Naive B cell (primary cell): ENCODE data around the gene STEAP1. TPM values are rescaled to one million over a fixed set of nuclear protein-coding genes. Genes with fewer than 3 reads are reported as not detected.
"Not testable (repeated sequence)": the region's sequence is repeated elsewhere in the genome, so short reads cannot be mapped to it uniquely, and the experiment has no call there.

ENCODE experiments used
- ATAC-seq, 2 donors: fragments of 150-1000 bp; cut with Tn5 transposase; 2 replicates each; pipeline ENCODE4 v1.10.0; 2021; ENCODE audit warnings: low read depth in 2 of 2, mild to moderate bottlenecking in 2 of 2, moderate library complexity in 2 of 2
- DNase-seq: peaks from one replicate; pipeline ENCODE4 v3.0.0; 2022
- H3K27ac Mint-ChIP-seq, 6 donors: one replicate each; pipeline ENCODE4 v1.8.0; 2020 to 2022; ENCODE audit warnings: mild to moderate bottlenecking in 6 of 6, mixed read lengths in 6 of 6, moderate library complexity in 5 of 6, inconsistent platforms in 2 of 6
- H3K27me3 Mint-ChIP-seq, 3 donors: one replicate each; pipeline ENCODE4 v1.8.0; 2021 to 2022; ENCODE audit warnings: mixed read lengths in 3 of 3, mild to moderate bottlenecking in 1 of 3
- H3K36me3 Mint-ChIP-seq, 2 donors: one replicate each; pipeline ENCODE4 v1.8.0; 2020 to 2022; ENCODE audit warnings: mixed read lengths in 2 of 2, inconsistent platforms in 1 of 2, mild to moderate bottlenecking in 1 of 2
- H3K4me1 Mint-ChIP-seq, 3 donors: one replicate each; pipeline ENCODE4 v1.8.0; 2020 to 2022; ENCODE audit warnings: mixed read lengths in 3 of 3, inconsistent platforms in 1 of 3, mild to moderate bottlenecking in 1 of 3, moderate library complexity in 1 of 3
- H3K4me3 Mint-ChIP-seq, 8 donors: one replicate each; pipeline ENCODE4 v1.8.0; 2020 to 2022; ENCODE audit warnings: mild to moderate bottlenecking in 8 of 8, mixed read lengths in 8 of 8, moderate library complexity in 8 of 8, inconsistent platforms in 2 of 8
- H3K9me3 Mint-ChIP-seq, 7 donors: one replicate each; pipeline ENCODE4 v1.8.0; 2020 to 2022; ENCODE audit warnings: mixed read lengths in 7 of 7, mild to moderate bottlenecking in 5 of 7, inconsistent platforms in 2 of 7, moderate library complexity in 1 of 7
- polyA plus RNA-seq, 6 donors: library from polyadenylated mRNA; unstranded; fragments of 300-500 nt; fragmentation: Illumina TruSeq; gene quantifications; one replicate each; pipeline ENCODE4 v1.2.3, GENCODE V29; 2021; ENCODE audit warnings: low read depth in 6 of 6

STEAP1 gene
- polyA plus RNA-seq = under 1 TPM in 1 of 6 donors, not detected in 5; 0.83 TPM

- Mint-ChIP-seq H3K27ac (peak within 1 kb of the TSS in 1 of 6 donors; percentile 66), H3K27me3 (peaks cover 20 to 33% (median 31%) of the 10 kb centered on the region in 3 donors), H3K4me3 (peak within 1 kb of the TSS in 6 of 8 donors; percentile 43 to 73 (median 66))
- H3K9me3 Mint-ChIP-seq, H3K36me3 Mint-ChIP-seq, H3K4me1 Mint-ChIP-seq: not testable (repeated sequence)
- DNase-seq = peak; percentile 73
- ATAC-seq = peak; percentile 97 to 98
Observed at GRCh38 chr7:90153943-90154771, at the start of gene STEAP1. TSS of gene STEAP1 (plus strand) at chr7:90154469. CDS start at chr7:90159789, 5,320 bp downstream.

GRCh38 chr7:90114972-90115371 is 39.3 kb upstream of the STEAP1 start:
- H3K27me3 Mint-ChIP-seq = peaks cover 19 to 25% (median 25%) of the 10 kb centered on the region in 3 donors
- H3K27ac Mint-ChIP-seq, H3K9me3 Mint-ChIP-seq, H3K4me3 Mint-ChIP-seq, H3K36me3 Mint-ChIP-seq, DNase-seq, ATAC-seq: not testable (repeated sequence)
- H3K4me1 Mint-ChIP-seq = peaks cover 5 to 12% (median 12%) of the 10 kb centered on the region in 3 donors

GRCh38 chr7:90118551-90119177 is 35.6 kb upstream of the STEAP1 start:
- H3K27me3 Mint-ChIP-seq = peaks cover 23 to 39% (median 31%) of the 10 kb centered on the region in 3 donors
- H3K36me3 Mint-ChIP-seq, DNase-seq, H3K9me3 Mint-ChIP-seq: not testable (repeated sequence)
- H3K27ac Mint-ChIP-seq = peak overlapping the region in 1 of 6 donors; percentile 26
- peak in 1 of 2 donors; percentile 9 for ATAC-seq
- H3K4me3 Mint-ChIP-seq = peak overlapping the region; percentile 8 to 85 (median 72)
- H3K4me1 Mint-ChIP-seq = peaks cover 5 to 16% (median 15%) of the 10 kb centered on the region in 3 donors

- Mint-ChIP-seq H3K27me3 (peaks cover 23 to 39% (median 31%) of the 10 kb centered on the region in 3 donors), H3K4me3 (peak overlapping the region; percentile 8 to 85 (median 72)), H3K4me1 (peaks cover 5 to 16% (median 15%) of the 10 kb centered on the region in 3 donors), H3K9me3 (no peaks in the 10 kb centered on the region), H3K36me3 (no peaks in the 10 kb centered on the region), H3K27ac (no peak overlapping the region)
- peak; percentile 1 for DNase-seq
- ATAC-seq = peak; percentile 45 to 56
Observed at GRCh38 chr7:90119178-90119971, 34.9 kb upstream of the STEAP1 start.

GRCh38 chr7:90120205-90120604 is 34.1 kb upstream of the STEAP1 start:
- Mint-ChIP-seq H3K27me3 (peaks cover 23 to 39% (median 31%) of the 10 kb centered on the region in 3 donors), H3K4me3 (peak overlapping the region in 4 of 8 donors; percentile 12 to 65 (median 38)), H3K4me1 (peaks cover 5 to 16% (median 15%) of the 10 kb centered on the region in 3 donors)
- DNase-seq, H3K9me3 Mint-ChIP-seq, ATAC-seq, H3K27ac Mint-ChIP-seq, H3K36me3 Mint-ChIP-seq: not testable (repeated sequence)

GRCh38 chr7:90131746-90132145 is 22.5 kb upstream of the STEAP1 start:
- not testable (repeated sequence) for H3K4me1 Mint-ChIP-seq, H3K36me3 Mint-ChIP-seq, H3K4me3 Mint-ChIP-seq, ATAC-seq, H3K27ac Mint-ChIP-seq, DNase-seq
- H3K27me3 Mint-ChIP-seq = peaks cover 4 to 35% (median 18%) of the 10 kb centered on the region in 3 donors
- peaks cover 0 to 20% (median 10%) of the 10 kb centered on the region in 7 donors for H3K9me3 Mint-ChIP-seq

GRCh38 chr7:90147079-90147960 is 6.9 kb upstream of the STEAP1 start:
- not testable (repeated sequence) for DNase-seq, H3K4me1 Mint-ChIP-seq, H3K9me3 Mint-ChIP-seq, H3K4me3 Mint-ChIP-seq, H3K27ac Mint-ChIP-seq, ATAC-seq, H3K36me3 Mint-ChIP-seq
- H3K27me3 Mint-ChIP-seq = peaks cover 8 to 14% (median 13%) of the 10 kb centered on the region in 3 donors

- H3K27me3 Mint-ChIP-seq = peaks cover 8 to 18% (median 15%) of the 10 kb centered on the region in 3 donors
- not testable (repeated sequence) for DNase-seq, H3K36me3 Mint-ChIP-seq, H3K9me3 Mint-ChIP-seq, H3K27ac Mint-ChIP-seq, ATAC-seq, H3K4me1 Mint-ChIP-seq, H3K4me3 Mint-ChIP-seq
Observed at GRCh38 chr7:90149428-90149827, 4.8 kb upstream of the STEAP1 start.

- H3K9me3 Mint-ChIP-seq, H3K4me1 Mint-ChIP-seq, DNase-seq, H3K4me3 Mint-ChIP-seq, H3K27ac Mint-ChIP-seq, ATAC-seq, H3K36me3 Mint-ChIP-seq: not testable (repeated sequence)
- H3K27me3 Mint-ChIP-seq = peaks cover 12 to 26% (median 25%) of the 10 kb centered on the region in 3 donors
Observed at GRCh38 chr7:90151884-90152283, 2.4 kb upstream of the STEAP1 start.

GRCh38 chr7:90152642-90153253 is 1.5 kb upstream of the STEAP1 start:
- not testable (repeated sequence) for H3K27ac Mint-ChIP-seq, ATAC-seq, H3K36me3 Mint-ChIP-seq, H3K4me1 Mint-ChIP-seq, H3K9me3 Mint-ChIP-seq
- peaks cover 20 to 32% (median 31%) of the 10 kb centered on the region in 3 donors for H3K27me3 Mint-ChIP-seq
- peak; percentile 8 for DNase-seq
- peak overlapping the region in 1 of 8 donors; percentile 39 for H3K4me3 Mint-ChIP-seq

- DNase-seq = no peak
- H3K4me3 Mint-ChIP-seq = peak overlapping the region in 1 of 8 donors; percentile 24
- no peak overlapping the region for H3K27ac Mint-ChIP-seq
- H3K9me3 Mint-ChIP-seq = no peaks in the 10 kb centered on the region
- H3K27me3 Mint-ChIP-seq = peaks cover 20 to 35% (median 31%) of the 10 kb centered on the region in 3 donors
- no peaks in the 10 kb centered on the region for H3K36me3 Mint-ChIP-seq
- no peak for ATAC-seq
- peaks cover 3 to 4% (median 4%) of the 10 kb centered on the region in 3 donors for H3K4me1 Mint-ChIP-seq
Observed at GRCh38 chr7:90155206-90155605, 937 bp downstream of the STEAP1 start.

- H3K4me3 Mint-ChIP-seq, DNase-seq, H3K9me3 Mint-ChIP-seq, H3K27ac Mint-ChIP-seq, H3K36me3 Mint-ChIP-seq, H3K4me1 Mint-ChIP-seq, ATAC-seq: not testable (repeated sequence)
- peaks cover 20 to 26% (median 25%) of the 10 kb centered on the region in 3 donors for H3K27me3 Mint-ChIP-seq
Observed at GRCh38 chr7:90157331-90157730, 3.1 kb downstream of the STEAP1 start.
